ENCODE measurements around the gene FBXW11.

DNA sequence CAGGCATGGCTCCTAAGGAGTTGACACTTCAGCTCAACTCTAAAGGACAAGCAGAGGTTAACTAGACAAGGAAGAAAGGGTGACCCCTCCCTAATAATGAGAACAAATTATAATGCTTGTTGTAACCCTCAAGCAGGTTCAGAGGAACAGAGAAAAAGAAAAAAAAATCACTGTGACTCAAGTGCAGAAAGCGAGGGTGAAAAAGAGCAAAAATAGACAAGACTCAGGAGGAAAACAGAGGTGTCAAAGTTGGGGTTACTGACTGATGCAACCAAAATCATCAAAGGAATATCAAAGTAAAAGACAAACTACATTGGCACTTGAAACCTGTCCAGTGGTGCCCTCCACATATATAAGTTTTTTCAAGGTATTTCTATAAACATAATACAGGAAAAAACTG, 28.4 kb downstream of the FBXW11 start:
- TF ChIP-seq, protein P1, sequence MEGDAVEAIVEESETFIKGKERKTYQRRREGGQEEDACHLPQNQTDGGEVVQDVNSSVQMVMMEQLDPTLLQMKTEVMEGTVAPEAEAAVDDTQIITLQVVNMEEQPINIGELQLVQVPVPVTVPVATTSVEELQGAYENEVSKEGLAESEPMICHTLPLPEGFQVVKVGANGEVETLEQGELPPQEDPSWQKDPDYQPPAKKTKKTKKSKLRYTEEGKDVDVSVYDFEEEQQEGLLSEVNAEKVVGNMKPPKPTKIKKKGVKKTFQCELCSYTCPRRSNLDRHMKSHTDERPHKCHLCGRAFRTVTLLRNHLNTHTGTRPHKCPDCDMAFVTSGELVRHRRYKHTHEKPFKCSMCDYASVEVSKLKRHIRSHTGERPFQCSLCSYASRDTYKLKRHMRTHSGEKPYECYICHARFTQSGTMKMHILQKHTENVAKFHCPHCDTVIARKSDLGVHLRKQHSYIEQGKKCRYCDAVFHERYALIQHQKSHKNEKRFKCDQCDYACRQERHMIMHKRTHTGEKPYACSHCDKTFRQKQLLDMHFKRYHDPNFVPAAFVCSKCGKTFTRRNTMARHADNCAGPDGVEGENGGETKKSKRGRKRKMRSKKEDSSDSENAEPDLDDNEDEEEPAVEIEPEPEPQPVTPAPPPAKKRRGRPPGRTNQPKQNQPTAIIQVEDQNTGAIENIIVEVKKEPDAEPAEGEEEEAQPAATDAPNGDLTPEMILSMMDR (IDR thresholded peaks at IDR 0.05; ENCODE audit: insufficient read depth, low read length), result no peak
- TF ChIP-seq POLR2AphosphoS5 (IDR thresholded peaks at IDR 0.05; ENCODE audit: low read depth), result no peak
